B cell (primary cell): ENCODE data around the gene LAMC3. TPM values are rescaled to one million over a fixed set of nuclear protein-coding genes. Genes with fewer than 3 reads are reported as not detected.

Experiments used
- ATAC-seq: fragments of 200-7000 bp; cut with Tn5 transposase; one replicate; pipeline ENCODE4 v1.10.0; 2021; ENCODE audit warnings: low read depth, mild to moderate bottlenecking, moderate number of reproducible peaks, moderate library complexity
- CTCF ChIA-PET: fragments of 350-600 bp; sonication (Branson Sonifier 250); formaldehyde crosslinking; loops from one replicate; lab custom pipeline; 2021; ENCODE audit warnings: antibody characterized with exemption, inconsistent platforms; lab: Charles Lee
- POLR2A ChIA-PET: fragments of 350-600 bp; sonication (Branson Sonifier 250); formaldehyde crosslinking; loops from one replicate; lab custom pipeline; 2021; ENCODE audit warnings: antibody characterized with exemption; lab: Charles Lee
- DNase-seq: peaks from one replicate; pipeline ENCODE4 v3.0.0; 2013
- H2AFZ ChIP-seq: 2 replicates; pipeline ENCODE4 v1.6.1; 2012; ENCODE audit warnings: mild to moderate bottlenecking, low read depth, low read length; ENCODE audit not compliant: insufficient read depth, poor library complexity, severe bottlenecking
- H3K27ac ChIP-seq, 2 donors: 1 replicate in 1 of 2; 2 replicates in 1 of 2; pipeline ENCODE4 v1.5.1; 2012 to 2013; ENCODE audit warnings: low read length in 2 of 2, mild to moderate bottlenecking in 2 of 2, moderate library complexity in 1 of 2
- H3K27me3 ChIP-seq, 4 experiments: fragments of 200-600 bp in 1 of 4; sonication (generic) in 1 of 4; replicated peaks in 1 of 4; 1 replicate in 2 of 4; 2 replicates in 2 of 4; pipeline versions ENCODE4 v1.6.1 to v1.7.0; 2013 to 2016; ENCODE audit warnings: low read length in 3 of 4, mild to moderate bottlenecking in 2 of 4, mixed read lengths in 1 of 4, moderate library complexity in 1 of 4; ENCODE audit not compliant: insufficient read depth in 4 of 4, control insufficient read depth in 3 of 4; ENCODE audit errors: control extremely low read depth in 1 of 4
- H3K36me3 ChIP-seq, 2 experiments: replicated peaks in 1 of 2; 1 replicate in 1 of 2; 2 replicates in 1 of 2; pipeline versions ENCODE4 v1.6.1 to v1.7.1; 2013; ENCODE audit warnings: low read length in 1 of 2; ENCODE audit not compliant: insufficient read depth in 2 of 2, control insufficient read depth in 1 of 2; ENCODE audit errors: control extremely low read depth in 1 of 2, extremely low read depth in 1 of 2
- H3K4me1 ChIP-seq, 2 donors: fragments of 200-600 bp in 1 of 2; sonication (generic) in 1 of 2; 1 replicate in 1 of 2; 2 replicates in 1 of 2; pipeline versions ENCODE4 v1.5.1 to v1.6.1; 2013 to 2017; ENCODE audit warnings: low read length in 2 of 2; ENCODE audit not compliant: control insufficient read depth in 2 of 2, insufficient read depth in 2 of 2
- H3K4me2 ChIP-seq: replicated peaks from 2 replicates; pipeline ENCODE3; 2012; ENCODE audit warnings: mild to moderate bottlenecking, low read depth, low read length; ENCODE audit not compliant: poor library complexity, severe bottlenecking
- H3K4me3 ChIP-seq, 5 experiments: fragments of 200-600 bp in 1 of 5; sonication (generic) in 1 of 5; 1 replicate in 3 of 5; 2 replicates in 2 of 5; pipeline versions ENCODE4 v1.5.1 to v1.7.0; 2011 to 2016; ENCODE audit warnings: low read length in 4 of 5, mild to moderate bottlenecking in 4 of 5, low read depth in 2 of 5, control low read depth in 1 of 5, moderate library complexity in 1 of 5; ENCODE audit not compliant: insufficient read depth in 1 of 5; ENCODE audit errors: control extremely low read depth in 1 of 5, extremely low read depth in 1 of 5
- H3K79me2 ChIP-seq: fragments of 200-600 bp; sonication (generic); one replicate; pipeline ENCODE4 v1.6.0; 2016; ENCODE audit warnings: low read length; ENCODE audit not compliant: control insufficient read depth, insufficient read depth
- H3K9ac ChIP-seq: fragments of 200-600 bp; sonication (generic); 2 replicates; pipeline ENCODE4 v1.6.1; 2017; ENCODE audit warnings: mild to moderate bottlenecking, low read length, moderate library complexity
- H3K9me3 ChIP-seq, 3 donors: one replicate each; pipeline versions ENCODE4 v1.6.1 to v1.7.1; 2013; ENCODE audit warnings: low read length in 2 of 3; ENCODE audit not compliant: control insufficient read depth in 2 of 3, insufficient read depth in 1 of 3; ENCODE audit errors: control extremely low read depth in 1 of 3
- H4K20me1 ChIP-seq: 2 replicates; pipeline ENCODE4 v1.6.0; 2012; ENCODE audit warnings: mild to moderate bottlenecking, low read length; ENCODE audit not compliant: insufficient read depth, control insufficient read depth, poor library complexity, severe bottlenecking
- H3K27ac Mint-ChIP-seq: one replicate; pipeline ENCODE4 v1.8.0; 2021; ENCODE audit warnings: mixed read lengths
- H3K27me3 Mint-ChIP-seq: one replicate; pipeline ENCODE4 v1.8.0; 2021; ENCODE audit warnings: mixed read lengths
- H3K4me1 Mint-ChIP-seq: one replicate; pipeline ENCODE4 v1.8.0; 2021; ENCODE audit warnings: mixed read lengths
- H3K4me3 Mint-ChIP-seq: one replicate; pipeline ENCODE4 v1.8.0; 2021; ENCODE audit warnings: mixed read lengths
- H3K9me3 Mint-ChIP-seq: one replicate; pipeline ENCODE4 v1.8.0; 2022; ENCODE audit warnings: mixed read lengths; ENCODE audit not compliant: insufficient read depth
- CTCF ChIP-seq: fragments of 200-600 bp; IDR thresholded peaks from one replicate; pipeline ENCODE4 v1.8.0; 2022; ENCODE audit warnings: antibody characterized with exemption, mild to moderate bottlenecking
- EZH2 ChIP-seq: IDR thresholded peaks from 2 replicates; pipeline ENCODE4 v1.6.1; 2012; ENCODE audit warnings: borderline replicate concordance, low read depth, mild to moderate bottlenecking, moderate library complexity, low read length; ENCODE audit not compliant: insufficient read depth, poor library complexity, severe bottlenecking
- WGBS: methylation state at CpG from one replicate; pipeline ENCODE4 v1.1.5; 2013; ENCODE audit warnings: missing lambda C conversion rate; ENCODE audit not compliant: insufficient coverage; 5-methylcytosine and 5-hydroxymethylcytosine counted together
- intact Hi-C: fragments of 100-400 bp; cut with micrococcal nuclease; formaldehyde crosslinking; loops from one replicate; pipeline ENCODE4 v1.10.0; 2022
- polyA plus RNA-seq: library from polyadenylated mRNA; depleted of rRNA; stranded (reverse); fragments of >200 nt; gene quantifications from 2 replicates; pipeline ENCODE4 v1.2.3, GENCODE V29; 2012
- total RNA-seq, 2 donors: library from RNA; stranded (reverse); fragments of 120-200 nt in 1 of 2; gene quantifications; 1 replicate in 1 of 2; 2 replicates in 1 of 2; pipeline versions ENCODE4 v1.2.3 to v1.2.4, GENCODE V29; 2013 to 2022

LAMC3 gene
- total and polyA plus RNA-seq, 2 donors (not counting 1 experiment from before 2014, with no cell fraction given), result 0.25 to 0.45 TPM

GRCh38 chr9:130960522-130961378 is 48.2 kb upstream of the LAMC3 start:
- H2AFZ ChIP-seq, result no peak overlapping the region
- H3K27me3 Mint-ChIP-seq, result peaks cover 9% of the 10 kb centered on the region
- no peaks in the 10 kb centered on the region for H3K4me1 Mint-ChIP-seq
- peaks cover 2% of the 10 kb centered on the region for H3K9me3 Mint-ChIP-seq
- POLR2A ChIA-PET, result no interaction called here
- H3K4me2 ChIP-seq, result no peak overlapping the region
- TF ChIP-seq CTCF, result no peak
- TF ChIP-seq EZH2, result no peak
- no peak overlapping the region for H3K27ac ChIP-seq
- no peak overlapping the region for H3K9ac ChIP-seq
- no peaks in the 10 kb centered on the region for H3K79me2 ChIP-seq
- H3K4me3 ChIP-seq, result no peak overlapping the region
- intact Hi-C loops, result no loop called here
- H3K36me3 ChIP-seq, result no peaks in the 10 kb centered on the region
- H4K20me1 ChIP-seq, result no peaks in the 10 kb centered on the region
- peaks cover 0 to 28% (median 0%) of the 10 kb centered on the region in 3 donors for H3K9me3 ChIP-seq
- WGBS, result 90% methylated on average over 7 of the region's 14 CpGs
- DNase-seq, result no peak
- CTCF ChIA-PET, result interaction anchor here (0.6 kb wide), 1 partner anchor 18 kb away, joined by 3 read pairs; no protein-coding TSS in a partner anchor
- no peak overlapping the region for H3K27ac Mint-ChIP-seq
- H3K27me3 ChIP-seq, result peaks cover 0 to 4% (median 0%) of the 10 kb centered on the region in 4 experiments
- no peak overlapping the region for H3K4me3 Mint-ChIP-seq
- H3K4me1 ChIP-seq, result no peaks in the 10 kb centered on the region
- ATAC-seq, result no peak
